ENCODE results near the gene CDK1.

GRCh38 chr10:60777696-60778213, 523 bp upstream of the CDK1 start:
- TF ChIP-seq CTCF (IDR thresholded peaks at IDR 0.05; ENCODE audit: insufficient read depth, low read length) = no peak
- TF ChIP-seq POLR2AphosphoS5 (IDR thresholded peaks at IDR 0.05; ENCODE audit: low read depth) = no peak
- TF ChIP-seq REST (IDR thresholded peaks at IDR 0.05; ENCODE audit: insufficient replicate concordance, low read depth) = no peak
- TF ChIP-seq GABPA (IDR thresholded peaks at IDR 0.05; ENCODE audit: low read depth) = no peak

Data from HL-60 (cell line).